ENCODE data around the gene MYG1.

DNA sequence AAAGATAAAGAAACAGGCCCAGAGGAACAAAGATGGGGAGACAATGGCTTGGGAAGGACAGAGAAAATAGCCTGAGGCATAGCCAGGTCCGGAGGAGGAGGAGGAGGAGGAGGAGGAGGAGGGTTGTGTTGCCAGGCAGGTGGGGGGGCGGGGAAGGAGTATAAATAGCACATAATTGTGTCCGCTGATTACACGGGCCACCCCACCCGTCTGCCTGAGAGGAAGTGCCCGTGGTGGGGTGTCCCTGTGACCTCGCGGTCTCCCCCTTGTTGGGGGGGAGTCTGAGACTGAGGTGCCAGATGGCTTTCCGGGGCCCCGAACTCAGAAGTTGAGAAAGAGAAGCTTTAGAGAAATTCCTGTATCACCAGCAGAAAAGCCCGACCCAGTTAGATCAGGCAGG is 38.5 kb downstream of the MYG1 start:
- TF ChIP-seq EGR1 (IDR thresholded peaks at IDR 0.05; ENCODE audit: low read depth) (no peak), POLR2A (IDR thresholded peaks at IDR 0.05; ENCODE audit: borderline replicate concordance, extremely low read depth, insufficient read depth, insufficient read length) (no peak), ZNF274 (IDR thresholded peaks at IDR 0.05; ENCODE audit: low read depth, low read length) (no peak)
